H1 (cell line): ENCODE data around the gene FIG4. TPM values are rescaled to one million over a fixed set of nuclear protein-coding genes. Genes with fewer than 3 reads are reported as not detected.

Experiments used
- CTCF ChIA-PET: fragments of 300-600 bp; sonication (Branson Sonifier 250); formaldehyde crosslinking; loops from one replicate; lab custom pipeline; 2021; ENCODE audit not compliant: partially characterized antibody; lab: Charles Lee
- POLR2A ChIA-PET: fragments of 300-600 bp; sonication (Branson Sonifier 250); formaldehyde crosslinking; loops from one replicate; lab custom pipeline; 2021; ENCODE audit warnings: inconsistent platforms; ENCODE audit not compliant: partially characterized antibody; lab: Charles Lee
- DNase-seq, 2 experiments: peaks; one replicate each; pipeline versions ENCODE4 v3.0.0 to v3.0.0-alpha.2; 2010 to 2022; ENCODE audit warnings: low spot score in 2 of 2, low read depth in 1 of 2, mixed read lengths in 1 of 2
- FAIRE-seq: peaks from 2 replicates; lab custom pipeline; 2011; peaks lifted over from hg19 to GRCh38; lab: Jason Lieb, UNC
- H2AFZ ChIP-seq: 2 replicates; pipeline ENCODE4 v1.8.1; 2012; ENCODE audit warnings: low read length, inconsistent platforms
- H2AK5ac ChIP-seq: 2 replicates; pipeline ENCODE4 v1.6.1; 2013; ENCODE audit warnings: low read depth, low read length
- H2BK120ac ChIP-seq: replicated peaks from 2 replicates; pipeline ENCODE3; 2013; ENCODE audit warnings: low read depth, low read length, inconsistent platforms
- H2BK12ac ChIP-seq: 2 replicates; pipeline ENCODE4 v1.6.1; 2013; ENCODE audit warnings: low read depth, low read length
- H2BK15ac ChIP-seq: 2 replicates; pipeline ENCODE4 v1.6.1; 2013; ENCODE audit warnings: low read length
- H2BK20ac ChIP-seq: 2 replicates; pipeline ENCODE4 v1.6.1; 2013; ENCODE audit warnings: low read length
- H2BK5ac ChIP-seq: 2 replicates; pipeline ENCODE4 v1.6.1; 2013; ENCODE audit warnings: low read depth, low read length
- H3K14ac ChIP-seq: 2 replicates; pipeline ENCODE4 v1.6.1; 2013; ENCODE audit warnings: inconsistent platforms; ENCODE audit not compliant: insufficient read length
- H3K18ac ChIP-seq: 2 replicates; pipeline ENCODE4 v1.6.1; 2013; ENCODE audit warnings: low read length; ENCODE audit errors: extremely low read depth
- H3K23ac ChIP-seq: 2 replicates; pipeline ENCODE4 v1.6.1; 2013; ENCODE audit warnings: inconsistent platforms; ENCODE audit not compliant: insufficient read length
- H3K23me2 ChIP-seq: 2 replicates; pipeline ENCODE4 v1.6.1; 2013; ENCODE audit warnings: low read depth, low read length
- H3K27ac ChIP-seq: 2 replicates; pipeline ENCODE4 v1.6.1; 2011; ENCODE audit warnings: low read depth, low read length, inconsistent platforms
- H3K27me3 ChIP-seq, 4 experiments: replicated peaks in 1 of 4; 1 replicate in 1 of 4; 2 replicates in 3 of 4; pipeline versions ENCODE4 v1.6.1 to v1.8.1; 2011 to 2013; ENCODE audit warnings: low read length in 3 of 4, mild to moderate bottlenecking in 3 of 4, inconsistent platforms in 2 of 4, mixed read lengths in 2 of 4, moderate library complexity in 1 of 4; ENCODE audit not compliant: control insufficient read depth in 3 of 4, insufficient read depth in 3 of 4; ENCODE audit errors: extremely low read depth in 1 of 4
- H3K36me3 ChIP-seq, 4 experiments: 2 replicates each; pipeline versions ENCODE4 v1.6.1 to v1.8.1; 2011 to 2013; ENCODE audit warnings: mild to moderate bottlenecking in 4 of 4, low read length in 3 of 4, moderate library complexity in 2 of 4, control low read depth in 1 of 4, inconsistent platforms in 1 of 4; ENCODE audit not compliant: insufficient read depth in 4 of 4, control insufficient read depth in 2 of 4
- H3K4ac ChIP-seq: replicated peaks from 2 replicates; pipeline ENCODE3; 2013; ENCODE audit warnings: low read length, low read depth, mixed read lengths, inconsistent platforms; ENCODE audit not compliant: insufficient read length
- H3K4me1 ChIP-seq, 4 experiments: replicated peaks in 1 of 4; 1 replicate in 1 of 4; 2 replicates in 3 of 4; pipeline versions ENCODE4 v1.6.1 to v1.8.1; 2011 to 2013; ENCODE audit warnings: low read length in 3 of 4, inconsistent platforms in 2 of 4, mixed read lengths in 1 of 4; ENCODE audit not compliant: insufficient read depth in 4 of 4, control insufficient read depth in 3 of 4
- H3K4me2 ChIP-seq, 2 experiments: 2 replicates each; pipeline versions ENCODE4 v1.6.1 to v1.8.1; 2011 to 2013; ENCODE audit warnings: low read depth in 2 of 2, low read length in 2 of 2, control low read depth in 1 of 2, inconsistent platforms in 1 of 2, mild to moderate bottlenecking in 1 of 2; ENCODE audit not compliant: insufficient read depth in 1 of 2
- H3K4me3 ChIP-seq, 4 experiments: fragments of 200-600, 300-600 bp in 1 of 4; sonication (generic), shearing (Covaris generic), sonication (Bioruptor Twin) in 1 of 4; 2 replicates each; pipeline versions ENCODE4 v1.5.1 to v1.8.1; 2011 to 2016; ENCODE audit warnings: low read length in 4 of 4, low read depth in 3 of 4, control low read depth in 2 of 4, inconsistent platforms in 2 of 4, mild to moderate bottlenecking in 2 of 4, mixed read lengths in 1 of 4, moderate library complexity in 1 of 4; ENCODE audit not compliant: insufficient read depth in 2 of 4; ENCODE audit errors: extremely low read depth in 1 of 4
- H3K56ac ChIP-seq: replicated peaks from 2 replicates; pipeline ENCODE3; 2013; ENCODE audit warnings: low read depth, mild to moderate bottlenecking, mixed read lengths, low read length, inconsistent platforms; ENCODE audit not compliant: insufficient read length
- H3K79me1 ChIP-seq: 2 replicates; pipeline ENCODE4 v1.6.1; 2013; ENCODE audit warnings: low read depth, low read length, control low read depth
- H3K79me2 ChIP-seq, 2 experiments: 2 replicates each; pipeline versions ENCODE4 v1.6.1 to v1.8.1; 2012 to 2013; ENCODE audit warnings: low read length in 2 of 2, mild to moderate bottlenecking in 2 of 2, inconsistent platforms in 1 of 2; ENCODE audit not compliant: insufficient read depth in 2 of 2, control insufficient read depth in 1 of 2
- H3K9ac ChIP-seq, 4 experiments: replicated peaks in 1 of 4; 1 replicate in 1 of 4; 2 replicates in 3 of 4; pipeline versions ENCODE4 v1.6.1 to v1.8.1; 2011 to 2013; ENCODE audit warnings: low read depth in 3 of 4, low read length in 3 of 4, control low read depth in 2 of 4, mild to moderate bottlenecking in 2 of 4, moderate library complexity in 2 of 4, inconsistent platforms in 1 of 4; ENCODE audit errors: extremely low read depth in 1 of 4
- H3K9me3 ChIP-seq, 2 experiments: 2 replicates each; pipeline versions ENCODE4 v1.6.1 to v1.8.1; 2012 to 2013; ENCODE audit warnings: mild to moderate bottlenecking in 2 of 2, moderate library complexity in 2 of 2, control low read depth in 1 of 2, inconsistent platforms in 1 of 2, low read depth in 1 of 2, low read length in 1 of 2, mixed read lengths in 1 of 2; ENCODE audit not compliant: insufficient read depth in 2 of 2
- H4K20me1 ChIP-seq, 2 experiments: replicated peaks in 1 of 2; 2 replicates each; pipeline versions ENCODE3 to v1.8.1; 2011 to 2013; ENCODE audit warnings: inconsistent platforms in 2 of 2, low read length in 2 of 2, mild to moderate bottlenecking in 1 of 2; ENCODE audit not compliant: insufficient read depth in 2 of 2, control insufficient read depth in 1 of 2
- H4K5ac ChIP-seq: 2 replicates; pipeline ENCODE4 v1.6.1; 2013; ENCODE audit warnings: low read length, low read depth, mixed read lengths, inconsistent platforms; ENCODE audit not compliant: insufficient read length
- H4K8ac ChIP-seq: 2 replicates; pipeline ENCODE4 v1.8.0; 2013; ENCODE audit warnings: mild to moderate bottlenecking, moderate library complexity, low read length, inconsistent platforms; ENCODE audit not compliant: insufficient read depth; ENCODE audit errors: extremely low read depth
- H4K91ac ChIP-seq: replicated peaks from 2 replicates; pipeline ENCODE3; 2013; ENCODE audit warnings: low read length, mixed read lengths, inconsistent platforms; ENCODE audit not compliant: insufficient read length
- BCL11A ChIP-seq, 2 experiments: IDR thresholded peaks; one replicate each; pipeline ENCODE4 v1.6.1; 2011; ENCODE audit warnings: low read depth in 2 of 2, low read length in 2 of 2, mild to moderate bottlenecking in 2 of 2
- CBX5 ChIP-seq: fragments of 300-800, 300-1000 bp; sonication (generic); IDR thresholded peaks from 2 replicates; pipeline ENCODE4 v1.7.1; 2016; ENCODE audit warnings: antibody characterized with exemption, low read length, low read depth
- CHD1 ChIP-seq: IDR thresholded peaks from 2 replicates; pipeline ENCODE4 v1.6.1; 2012; ENCODE audit warnings: low read depth, low read length, improper control_type of control experiment
- JUN ChIP-seq: IDR thresholded peaks from 2 replicates; pipeline ENCODE4 v1.6.1; 2011; ENCODE audit warnings: low read depth, mild to moderate bottlenecking, improper control_type of control experiment, low read length
- KDM4A ChIP-seq: IDR thresholded peaks from one replicate; pipeline ENCODE4 v1.7.1; 2012; ENCODE audit warnings: low read depth, mild to moderate bottlenecking, moderate library complexity, low read length, inconsistent platforms; ENCODE audit not compliant: severe bottlenecking
- NRF1 ChIP-seq: IDR thresholded peaks from 2 replicates; pipeline ENCODE4 v1.6.1; 2011; ENCODE audit warnings: mild to moderate bottlenecking, low read depth, low read length, improper control_type of control experiment
- RAD21 ChIP-seq, 2 experiments: IDR thresholded peaks in 1 of 2; conservative IDR thresholded peaks in 1 of 2; 2 replicates each; pipeline ENCODE4 v1.6.1; 2011; ENCODE audit warnings: low read depth in 2 of 2, low read length in 2 of 2, improper control_type of control experiment in 1 of 2, inconsistent platforms in 1 of 2, mild to moderate bottlenecking in 1 of 2, moderate library complexity in 1 of 2
- SIN3A ChIP-seq, 2 experiments: IDR thresholded peaks in 1 of 2; conservative IDR thresholded peaks in 1 of 2; 2 replicates each; pipeline ENCODE4 v1.6.1; 2011 to 2012; ENCODE audit warnings: low read length in 2 of 2, improper control_type of control experiment in 1 of 2, low read depth in 1 of 2, mild to moderate bottlenecking in 1 of 2
- TAF7 ChIP-seq: optimal IDR thresholded peaks from 2 replicates; pipeline ENCODE3; 2011; ENCODE audit warnings: low read depth, mild to moderate bottlenecking, inconsistent platforms, low read length, moderate library complexity, borderline replicate concordance
- WGBS, 2 experiments: shearing (Covaris generic) in 1 of 2; methylation state at CpG; one replicate each; pipeline versions ENCODE4 v1.1.6 to v1.1.7; 2013 to 2015; ENCODE audit warnings: low lambda C conversion rate in 2 of 2, mixed read lengths in 2 of 2, inconsistent platforms in 1 of 2, low coverage in 1 of 2, missing lambda C conversion rate in 1 of 2; ENCODE audit not compliant: insufficient replicate concordance in 2 of 2, insufficient coverage in 1 of 2, insufficient read length in 1 of 2; ENCODE audit errors: extremely low coverage in 1 of 2, missing lambda C conversion rate in 1 of 2; 5-methylcytosine and 5-hydroxymethylcytosine counted together
- polyA plus RNA-seq, 7 experiments: library from polyadenylated mRNA; depleted of rRNA in 3 of 7; stranded (reverse) in 5 of 7; unstranded in 2 of 7; fragments of >200 nt in 5 of 7; fragments of 200-250 nt in 2 of 7; gene quantifications; 1 replicate in 5 of 7; 2 replicates in 1 of 7; 4 replicates in 1 of 7; pipeline versions ENCODE4 v1.2.1 to v1.2.3, GENCODE V29; 2011 to 2013; ENCODE audit warnings: missing spikeins in 2 of 7, mixed read lengths in 2 of 7
- total RNA-seq: library from RNA; stranded (reverse); fragmentation: NEBNext Ultra II Directional; extraction: Animal tissue kit (Norgen Biotek cat#: 25700); gene quantifications from 2 replicates; pipeline ENCODE4 v1.2.1, GENCODE V29; 2021
- TF ChIP-seq, protein P1 (sequence below): IDR thresholded peaks from 2 replicates; pipeline ENCODE4 v1.6.1; 2011; ENCODE audit warnings: low read length, improper control_type of control experiment
- TF ChIP-seq, protein P2 (sequence below): IDR thresholded peaks from 2 replicates; pipeline ENCODE4 v1.6.1; 2011; ENCODE audit warnings: low read depth, mild to moderate bottlenecking, low read length; ENCODE audit not compliant: insufficient read depth

FIG4 gene
- total and polyA plus RNA-seq, 2 of the 8 experiments (the other 6 are each of a cell fraction or from before 2014, with no cell fraction given) = 11.8 to 21.9 TPM

DNA sequence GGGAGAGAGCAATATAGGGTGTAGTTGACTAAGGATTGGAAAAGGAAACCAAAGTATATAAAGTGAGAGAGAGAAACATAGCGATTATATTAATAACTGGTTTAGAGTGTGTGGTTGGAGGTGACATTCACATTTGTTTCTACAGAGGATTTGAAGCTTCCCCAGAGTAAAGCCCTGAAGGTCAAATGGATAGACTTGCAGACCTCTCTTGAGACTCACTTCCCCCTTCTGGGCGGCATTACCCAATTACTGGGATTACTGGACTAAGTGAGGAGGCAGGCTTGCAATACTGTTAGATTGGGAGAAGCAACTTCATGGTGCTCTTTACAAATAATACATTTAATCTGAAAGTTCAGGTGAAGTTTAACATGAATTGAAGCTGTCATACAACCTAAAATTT is 10.7 kb downstream of the FIG4 start:
- H3K36me3 ChIP-seq = no peaks in the 10 kb centered on the region
- no peaks in the 10 kb centered on the region for H4K20me1 ChIP-seq
- no peak overlapping the region for H2AFZ ChIP-seq
- no peaks in the 10 kb centered on the region for H3K9me3 ChIP-seq
- H4K5ac ChIP-seq = no peak overlapping the region
- no peaks in the 10 kb centered on the region for H3K23me2 ChIP-seq
- no peak overlapping the region for H3K56ac ChIP-seq
- no peak overlapping the region for H3K4ac ChIP-seq
- H4K8ac ChIP-seq = no peak overlapping the region
- no peak overlapping the region for H3K18ac ChIP-seq
- H2BK12ac ChIP-seq = no peak overlapping the region
- DNase-seq = no peak
- no peak overlapping the region for H4K91ac ChIP-seq
- H3K23ac ChIP-seq = no peak overlapping the region
- no peak overlapping the region for H2BK15ac ChIP-seq
- H3K14ac ChIP-seq = no peak overlapping the region
- no peak for FAIRE-seq
- H2BK20ac ChIP-seq = no peak overlapping the region
- WGBS, 2 experiments = 82% methylated on average over 2 of the region's 2 CpGs; no CpG with 5 or more reads in 1 of the 2 experiments
- no peaks in the 10 kb centered on the region for H3K27me3 ChIP-seq
- ChIA-PET CTCF (interaction anchor here (0.7 to 7.8 kb wide), 15 partner anchors 9 to 360 kb away, joined by 3 to 129 read pairs (median 5); partner anchors contain the start of genes AK9 and FIG4), POLR2A (no interaction called here)
- H3K4me3 ChIP-seq = no peak overlapping the region
- no peak overlapping the region for H3K27ac ChIP-seq
- H2BK120ac ChIP-seq = no peak overlapping the region
- 0 out of 4 replicates have a peak, but pooled peaks cover 0 to 3% of the 10 kb centered on the region in 2 experiments for H3K79me2 ChIP-seq
- no peak overlapping the region for H3K9ac ChIP-seq
- peaks cover 0 to 5% (median 3%) of the 10 kb centered on the region in 4 experiments; a peak in 5 of 7 replicates for H3K4me1 ChIP-seq
- H3K4me2 ChIP-seq = no peak overlapping the region
- H2BK5ac ChIP-seq = no peak overlapping the region
- H3K79me1 ChIP-seq = 0 out of 2 replicates have a peak, but pooled peaks cover 4% of the 10 kb centered on the region
- H2AK5ac ChIP-seq = no peak overlapping the region
- TF ChIP-seq CBX5 (no peak), RAD21 (IDR thresholded peaks at IDR 0.05 in 1 of 2, conservative IDR thresholded peaks at IDR 0.05 in 1 of 2; ENCODE audit: low read depth in 2 of 2, low read length in 2 of 2) (no peak), NRF1 (no peak), JUN (no peak), KDM4A (no peak), CHD1 (no peak), BCL11A (IDR thresholded peaks at IDR 0.05; ENCODE audit: low read depth in 2 of 2, low read length in 2 of 2) (no peak), TAF7 (no peak), SIN3A (conservative IDR thresholded peaks at IDR 0.05 in 1 of 2, IDR thresholded peaks at IDR 0.05 in 1 of 2; ENCODE audit: low read depth in 1 of 2, low read length in 2 of 2) (no peak)
- TF ChIP-seq, protein P1, sequence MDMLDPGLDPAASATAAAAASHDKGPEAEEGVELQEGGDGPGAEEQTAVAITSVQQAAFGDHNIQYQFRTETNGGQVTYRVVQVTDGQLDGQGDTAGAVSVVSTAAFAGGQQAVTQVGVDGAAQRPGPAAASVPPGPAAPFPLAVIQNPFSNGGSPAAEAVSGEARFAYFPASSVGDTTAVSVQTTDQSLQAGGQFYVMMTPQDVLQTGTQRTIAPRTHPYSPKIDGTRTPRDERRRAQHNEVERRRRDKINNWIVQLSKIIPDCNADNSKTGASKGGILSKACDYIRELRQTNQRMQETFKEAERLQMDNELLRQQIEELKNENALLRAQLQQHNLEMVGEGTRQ = no peak
- TF ChIP-seq, protein P2, sequence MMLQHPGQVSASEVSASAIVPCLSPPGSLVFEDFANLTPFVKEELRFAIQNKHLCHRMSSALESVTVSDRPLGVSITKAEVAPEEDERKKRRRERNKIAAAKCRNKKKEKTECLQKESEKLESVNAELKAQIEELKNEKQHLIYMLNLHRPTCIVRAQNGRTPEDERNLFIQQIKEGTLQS = no peak
